ENCODE measurements around the gene ARHGAP28. TPM values are rescaled to one million over a fixed set of nuclear protein-coding genes. Genes with fewer than 3 reads are reported as not detected.

The ARHGAP28 gene, protein sequence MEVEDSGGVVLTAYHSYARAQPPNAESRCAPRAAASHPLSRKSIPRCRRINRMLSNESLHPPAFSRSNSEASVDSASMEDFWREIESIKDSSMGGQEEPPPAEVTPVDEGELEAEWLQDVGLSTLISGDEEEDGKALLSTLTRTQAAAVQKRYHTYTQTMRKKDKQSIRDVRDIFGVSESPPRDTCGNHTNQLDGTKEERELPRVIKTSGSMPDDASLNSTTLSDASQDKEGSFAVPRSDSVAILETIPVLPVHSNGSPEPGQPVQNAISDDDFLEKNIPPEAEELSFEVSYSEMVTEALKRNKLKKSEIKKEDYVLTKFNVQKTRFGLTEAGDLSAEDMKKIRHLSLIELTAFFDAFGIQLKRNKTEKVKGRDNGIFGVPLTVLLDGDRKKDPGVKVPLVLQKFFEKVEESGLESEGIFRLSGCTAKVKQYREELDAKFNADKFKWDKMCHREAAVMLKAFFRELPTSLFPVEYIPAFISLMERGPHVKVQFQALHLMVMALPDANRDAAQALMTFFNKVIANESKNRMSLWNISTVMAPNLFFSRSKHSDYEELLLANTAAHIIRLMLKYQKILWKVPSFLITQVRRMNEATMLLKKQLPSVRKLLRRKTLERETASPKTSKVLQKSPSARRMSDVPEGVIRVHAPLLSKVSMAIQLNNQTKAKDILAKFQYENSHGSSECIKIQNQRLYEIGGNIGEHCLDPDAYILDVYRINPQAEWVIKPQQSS
- total RNA-seq (19.3 and 23.7 TPM in 2 replicates), polyA plus RNA-seq (13.6 and 19.5 TPM in 2 replicates)

DNA sequence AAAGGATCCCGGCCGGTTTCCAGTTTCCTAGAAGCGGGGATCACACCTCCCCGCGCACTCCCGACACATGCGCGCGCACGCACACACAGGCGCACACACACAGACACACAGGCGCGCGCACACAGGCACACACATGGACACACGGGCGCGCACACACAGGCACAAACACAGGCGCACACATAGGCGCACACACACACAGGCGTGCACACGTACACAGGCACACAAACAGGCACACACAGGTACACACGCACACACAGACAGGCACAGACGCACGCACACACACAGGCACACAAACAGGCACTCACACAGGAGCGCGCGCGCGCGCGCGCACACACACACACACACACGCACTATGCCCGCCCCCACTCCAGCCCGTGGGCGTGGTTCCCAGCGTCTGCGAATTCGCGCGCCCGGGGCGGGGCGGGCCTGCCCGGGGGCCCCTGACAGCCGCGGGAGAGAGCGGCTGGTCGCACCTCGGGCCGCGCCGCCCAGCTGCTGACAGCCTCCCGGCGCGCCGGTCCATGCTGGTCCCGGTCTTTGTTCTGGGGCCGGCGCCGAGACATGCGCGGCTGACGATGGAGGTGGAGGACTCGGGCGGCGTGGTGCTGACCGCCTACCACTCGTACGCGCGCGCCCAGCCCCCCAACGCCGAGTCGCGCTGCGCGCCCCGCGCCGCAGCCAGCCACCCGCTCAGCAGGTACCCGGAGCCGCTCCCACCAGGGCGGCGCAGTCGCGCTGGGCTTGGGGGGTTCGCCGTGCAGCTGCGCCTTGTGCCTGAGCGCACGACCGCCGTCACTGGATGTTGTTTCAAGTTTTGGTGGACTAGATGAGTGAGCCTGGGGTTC lies at the start of gene ARHGAP28:
Gene ARHGAP28 (plus strand): TSS at position 470 of the 845 bp plus-strand sequence. CDS start 106 bp downstream, at position 576.
- peaks cover 28% of the 10 kb centered on the region for H3K4me1 ChIP-seq (ENCODE audit: low read depth)
- no peaks in the 10 kb centered on the region for H3K27me3 ChIP-seq
- peak; percentile 32 for TF ChIP-seq CTCF (IDR thresholded peaks at IDR 0.05; ENCODE audit: low read depth, low read length)
- no peaks in the 10 kb centered on the region for H3K36me3 ChIP-seq
- no peaks in the 10 kb centered on the region for H3K9me3 ChIP-seq (ENCODE audit: low read depth)
- peak within 1 kb of the TSS; percentile 86 for H3K27ac ChIP-seq
- H3K4me3 ChIP-seq: peak within 1 kb of the TSS; percentile 34
- peak; percentile 96 for DNase-seq (ENCODE audit: low read depth in 1 of 2, low spot score in 1 of 2)

- H3K4me3 ChIP-seq: no peak overlapping the region
- peaks cover 3% of the 10 kb centered on the region for H3K4me1 ChIP-seq (ENCODE audit: low read depth)
- H3K27ac ChIP-seq: no peak overlapping the region
- H3K27me3 ChIP-seq: no peaks in the 10 kb centered on the region
- no peak for TF ChIP-seq CTCF (IDR thresholded peaks at IDR 0.05; ENCODE audit: low read depth, low read length)
- DNase-seq (ENCODE audit: low read depth in 1 of 2, low spot score in 1 of 2): peak in 1 of 2 donors; percentile 9
- H3K9me3 ChIP-seq (ENCODE audit: low read depth): no peaks in the 10 kb centered on the region
- no peaks in the 10 kb centered on the region for H3K36me3 ChIP-seq
Observed at GRCh38 chr18:6681331-6681875, 48.1 kb upstream of the ARHGAP28 start.

DNA sequence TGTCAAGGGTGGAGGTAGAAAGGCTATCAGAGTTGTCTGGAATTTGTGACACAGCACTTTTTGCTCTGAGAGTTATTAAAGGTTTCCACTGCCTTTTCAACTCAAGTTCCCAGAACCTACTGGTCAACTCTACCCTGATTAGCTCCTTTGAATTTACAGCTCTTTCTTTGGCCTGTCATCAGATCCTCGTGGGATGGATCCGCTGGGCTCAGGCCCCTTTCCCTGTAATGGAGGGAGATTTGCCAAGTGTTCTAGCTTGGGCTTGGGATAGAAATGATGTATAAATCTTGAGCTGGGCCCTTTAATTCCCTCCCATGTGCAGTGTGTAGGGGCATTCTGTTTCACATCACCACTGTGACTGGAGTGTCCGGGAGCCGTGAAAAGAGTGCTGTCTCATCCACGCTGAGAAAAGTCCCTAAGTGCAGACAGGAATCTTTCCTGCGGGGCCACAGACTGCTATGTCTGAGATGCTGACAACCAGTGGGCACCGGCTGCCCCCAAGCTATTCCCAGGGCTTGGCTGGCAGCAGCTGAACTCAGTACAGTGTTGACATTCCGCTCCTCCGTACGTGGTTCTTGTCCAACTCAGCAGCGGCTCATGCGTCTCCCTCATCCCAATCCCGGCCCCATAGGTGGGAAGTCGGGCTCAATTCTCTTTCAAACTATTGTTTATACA lies 46.9 kb upstream of the ARHGAP28 start:
- Histone ChIP-seq H3K27ac (peak overlapping the region; percentile 76), H3K9me3 (ENCODE audit: low read depth) (no peaks in the 10 kb centered on the region), H3K27me3 (no peaks in the 10 kb centered on the region), H3K36me3 (no peaks in the 10 kb centered on the region), H3K4me1 (ENCODE audit: low read depth) (peaks cover 3% of the 10 kb centered on the region), H3K4me3 (no peak overlapping the region)
- TF ChIP-seq CTCF (IDR thresholded peaks at IDR 0.05; ENCODE audit: low read depth, low read length): no peak
- peak; percentile 3 to 61 for DNase-seq (ENCODE audit: low read depth in 1 of 2, low spot score in 1 of 2)

GRCh38 chr18:6683112-6683876 lies 46.2 kb upstream of the ARHGAP28 start:
- Histone ChIP-seq H3K27me3 (no peaks in the 10 kb centered on the region), H3K4me1 (ENCODE audit: low read depth) (peaks cover 3% of the 10 kb centered on the region), H3K4me3 (no peak overlapping the region), H3K9me3 (ENCODE audit: low read depth) (no peaks in the 10 kb centered on the region), H3K36me3 (no peaks in the 10 kb centered on the region), H3K27ac (peak overlapping the region; percentile 76)
- no peak for TF ChIP-seq CTCF (IDR thresholded peaks at IDR 0.05; ENCODE audit: low read depth, low read length)
- no peak for DNase-seq (ENCODE audit: low read depth in 1 of 2, low spot score in 1 of 2)

Measured in cardiac muscle cell (in vitro differentiated cells and primary cell).